Heart right ventricle (tissue), 16 donors: ENCODE measurements around the gene PTH2. TPM values are rescaled to one million over a fixed set of nuclear protein-coding genes. Genes with fewer than 3 reads are reported as not detected.
A peak's percentile ranks its signal among the peaks of the same experiment; 100 is the strongest.

ENCODE experiments used
- ATAC-seq, 8 donors: fragments of 200-7000 bp; cut with Tn5 transposase; one replicate each; pipeline ENCODE4 v1.9.1; 2020; ENCODE audit warnings: mild to moderate bottlenecking in 8 of 8, moderate library complexity in 8 of 8, moderate number of reproducible peaks in 1 of 8
- DNase-seq, 2 donors: peaks; one replicate each; pipeline ENCODE4 v3.0.0-alpha.2; 2020
- H3K27ac ChIP-seq, 10 donors: fragments of 200-600 bp; sonication (generic) in 2 of 10; one replicate each; pipeline versions ENCODE4 v1.5.0 to v1.8.0; 2020 to 2022; ENCODE audit warnings: mild to moderate bottlenecking in 3 of 10
- H3K27me3 ChIP-seq, 7 donors: fragments of 200-600 bp; one replicate each; pipeline ENCODE4 v1.8.0; 2021 to 2022; ENCODE audit warnings: mild to moderate bottlenecking in 2 of 7
- H3K36me3 ChIP-seq, 9 donors: fragments of 200-600 bp; sonication (generic) in 1 of 9; one replicate each; pipeline versions ENCODE4 v1.5.0 to v1.8.0; 2020 to 2022; ENCODE audit warnings: mild to moderate bottlenecking in 2 of 9
- H3K4me1 ChIP-seq, 9 donors: fragments of 200-600 bp; sonication (generic) in 1 of 9; one replicate each; pipeline versions ENCODE4 v1.5.0 to v1.8.0; 2020 to 2022; ENCODE audit warnings: mild to moderate bottlenecking in 4 of 9
- H3K4me3 ChIP-seq, 10 donors: fragments of 200-600 bp; sonication (generic) in 2 of 10; one replicate each; pipeline versions ENCODE4 v1.5.0 to v1.8.0; 2020 to 2022; ENCODE audit warnings: mild to moderate bottlenecking in 7 of 10, moderate library complexity in 2 of 10
- H3K9me3 ChIP-seq, 11 donors: fragments of 200-600 bp in 10 of 11; sonication (generic) in 2 of 11; one replicate each; pipeline versions ENCODE4 v1.5.0 to v1.8.0; 2013 to 2022; ENCODE audit warnings: mild to moderate bottlenecking in 2 of 11, control low read depth in 1 of 11, moderate library complexity in 1 of 11
- CTCF ChIP-seq, 9 donors: fragments of 200-600 bp; sonication (generic) in 2 of 9; IDR thresholded peaks; one replicate each; pipeline versions ENCODE4 v1.5.0 to v1.8.0; 2021 to 2022; ENCODE audit warnings: antibody characterized with exemption in 9 of 9, mild to moderate bottlenecking in 5 of 9, moderate library complexity in 1 of 9
- WGBS, 2 donors: extraction: QIAGEN DNeasy Blood & Tissue Kit; methylation state at CpG; one replicate each; pipeline ENCODE4 v1.1.7; 2013; ENCODE audit warnings: inconsistent platforms in 1 of 2; 5-methylcytosine and 5-hydroxymethylcytosine counted together
- intact Hi-C, 10 donors: fragments of 100-400 bp; cut with DNase I; formaldehyde crosslinking; loops; one replicate each; pipeline versions ENCODE4 v1.11.1 to v1.14.2; 2022
- polyA plus RNA-seq, 2 donors: library from polyadenylated mRNA; stranded (reverse); fragments of 200-250 nt; gene quantifications; one replicate each; pipeline ENCODE4 v1.2.3, GENCODE V29; 2013
- total RNA-seq, 10 donors: library from RNA; stranded (reverse); fragmentation: NEBNext Ultra II Directional in 3 of 10; extraction: Animal tissue kit (Norgen Biotek cat#: 25700) in 3 of 10; gene quantifications; one replicate each; pipeline versions ENCODE4 v1.2.1 to v1.2.4, GENCODE V29; 2021 to 2023
- donor health status: Arrhythmogenic right ventricular cardiomyopathy.
- donor health status: ischemic (EF 13 %, LVEDD 7.1; RV severe dilation, severe dysfunction).
- donor health status: healthy with polysubstance abuse.
- donor health status: DM: no; HTN: yes; CAD: no.
- donor health status: DM: no; HTN: no; CAD: no.
- donor health status: ischemic (EF 25% LVEDD 6.9; RV normal size, moderate dysfunction).
- donor health status: ischemic (EF 25% LVEDD 5.7; RV mildly dilated, moderate dysfunction).
- donor health status: healthy.
- donor health status: DM: yes; HTN: yes; CAD: no.
- donor health status: Ischemic cardiomyopathy.
- donor health status: ischemic (EF 35%, LVEDD 5.7; RV mildly dilated, moderate dysfunction).
- donor health status: nonischemic (EF 11% LVEDD 7.7; RV severe dilation, severe dysfunction).
- donor health status: DM: yes; HTN: yes; CAD: no.
- donor health status: PGD.
- donor health status: ischemic (EF 29% LVEDD 5.4; RV normal size, mild dysfunction).
- donor health status: nonischemic (EF 23%, LVEDD 6.1; RV moderate dilation, normal function).

The PTH2 gene
- total and polyA plus RNA-seq, 12 donors: not detected

- peak in 3 of 9 donors; percentile 10 to 33 (median 10) for TF ChIP-seq CTCF (IDR thresholded peaks at IDR 0.05)
- H3K36me3 ChIP-seq: peaks cover 0 to 36% (median 0%) of the 10 kb centered on the region in 9 donors
- peak; percentile 91 to 99 for DNase-seq
- WGBS, 2 donors: 1 to 5% methylated on average over 42 of the region's 42 CpGs
- peak within 1 kb of the TSS; percentile 85 to 96 (median 92) for H3K27ac ChIP-seq
- H3K4me1 ChIP-seq: peaks cover 0 to 53% (median 21%) of the 10 kb centered on the region in 9 donors
- H3K27me3 ChIP-seq: no peaks in the 10 kb centered on the region
- H3K9me3 ChIP-seq: no peaks in the 10 kb centered on the region
- ATAC-seq: peak; percentile 55 to 86 (median 84)
- H3K4me3 ChIP-seq: peak within 1 kb of the TSS; percentile 40 to 91 (median 64)
- intact Hi-C loops: loop anchor here in 1 of 10 donors (5.0 kb wide), 1 partner anchor 226 kb away; the partner anchor contains the start of gene PRMT1
Measured at GRCh38 chr19:49451430-49452181, 28.4 kb upstream of the PTH2 start, which contains the start of gene PIH1D1. PIH1D1 (minus strand) TSS chr19:49451814; CDS start chr19:49451574, 240 bp downstream.

- Histone ChIP-seq H3K36me3 (peaks cover 0 to 44% (median 0%) of the 10 kb centered on the region in 9 donors), H3K27me3 (no peaks in the 10 kb centered on the region), H3K9me3 (no peaks in the 10 kb centered on the region), H3K4me3 (peak overlapping the region in 3 of 10 donors; percentile 61 to 91 (median 76)), H3K27ac (peak overlapping the region in 1 of 10 donors; percentile 94), H3K4me1 (peaks cover 0 to 43% (median 19%) of the 10 kb centered on the region in 9 donors)
- ATAC-seq (no peak), DNase-seq (no peak)
- intact Hi-C loops: loop anchor here in 1 of 10 donors (5.0 kb wide), 1 partner anchor 227 kb away; the partner anchor contains the start of gene PRMT1
- 83 to 90% methylated on average over 7 of the region's 7 CpGs for WGBS, 2 donors
- no peak for TF ChIP-seq CTCF (IDR thresholded peaks at IDR 0.05)
Measured at GRCh38 chr19:49450405-49450804, 27.2 kb upstream of the PTH2 start.

GRCh38 chr19:49448432-49448786 is 25.2 kb upstream of the PTH2 start:
- H3K4me1 ChIP-seq: peaks cover 0 to 30% (median 6%) of the 10 kb centered on the region in 9 donors
- H3K4me3 ChIP-seq: no peak overlapping the region
- 93 to 96% methylated on average over 6 of the region's 6 CpGs for WGBS, 2 donors
- no peaks in the 10 kb centered on the region for H3K27me3 ChIP-seq
- no peaks in the 10 kb centered on the region for H3K9me3 ChIP-seq
- ATAC-seq: no peak
- no peak overlapping the region for H3K27ac ChIP-seq
- no peak for DNase-seq
- TF ChIP-seq CTCF (IDR thresholded peaks at IDR 0.05): no peak
- intact Hi-C loops: loop anchor here in 4 of 10 donors (5.0 to 10.0 kb wide), 3 partner anchors 184 to 224 kb away; no protein-coding TSS in a partner anchor
- peaks cover 0 to 44% (median 0%) of the 10 kb centered on the region in 9 donors for H3K36me3 ChIP-seq

- Histone ChIP-seq H3K27me3 (no peaks in the 10 kb centered on the region), H3K9me3 (no peaks in the 10 kb centered on the region), H3K4me1 (peaks cover 0 to 31% (median 6%) of the 10 kb centered on the region in 9 donors), H3K27ac (no peak overlapping the region), H3K4me3 (no peak overlapping the region), H3K36me3 (peaks cover 0 to 44% (median 0%) of the 10 kb centered on the region in 9 donors)
- intact Hi-C loops: loop anchor here in 4 of 10 donors (5.0 to 10.0 kb wide), 3 partner anchors 183 to 223 kb away; no protein-coding TSS in a partner anchor
- DNase-seq (peak in 1 of 2 donors; percentile 63), ATAC-seq (no peak)
- TF ChIP-seq CTCF (IDR thresholded peaks at IDR 0.05): no peak
- WGBS, 2 donors: 72 to 74% methylated on average over 32 of the region's 32 CpGs
Measured at GRCh38 chr19:49447485-49448431, 24.5 kb upstream of the PTH2 start.
